Naive thymus-derived CD4-positive, alpha-beta T cell (primary cell): ENCODE measurements around the gene B3GLCT. TPM values are rescaled to one million over a fixed set of nuclear protein-coding genes. Genes with fewer than 3 reads are reported as not detected.
"Not testable (repeated sequence)": the region's sequence is repeated elsewhere in the genome, so short reads cannot be mapped to it uniquely, and the experiment has no call there.

Source experiments
- ATAC-seq: fragments of 150-1000 bp; cut with Tn5 transposase; 2 replicates; pipeline ENCODE4 v1.10.0; 2021; ENCODE audit warnings: mild to moderate bottlenecking, moderate library complexity
- CTCF ChIA-PET: fragments of 350-600 bp; sonication (Branson Sonifier 250); formaldehyde crosslinking; loops from one replicate; lab custom pipeline; 2021; ENCODE audit warnings: antibody characterized with exemption; lab: Charles Lee
- POLR2A ChIA-PET: fragments of 350-600 bp; sonication (Branson Sonifier 250); formaldehyde crosslinking; loops from one replicate; lab custom pipeline; 2021; ENCODE audit warnings: antibody characterized with exemption, inconsistent platforms; lab: Charles Lee
- DNase-seq, 9 donors: peaks; one replicate each; pipeline versions ENCODE4 v3.0.0 to v3.0.0-alpha.2; 2020 to 2022; ENCODE audit warnings: mixed read lengths in 1 of 9
- H3K27ac ChIP-seq: one replicate; pipeline ENCODE4 v1.7.0; 2013; ENCODE audit warnings: mild to moderate bottlenecking, low read depth, low read length, moderate library complexity
- H3K27me3 ChIP-seq, 2 donors: one replicate each; pipeline ENCODE4 v1.7.0; 2013; ENCODE audit warnings: low read length in 2 of 2, mild to moderate bottlenecking in 2 of 2, moderate library complexity in 2 of 2; ENCODE audit not compliant: control insufficient read depth in 2 of 2, insufficient read depth in 2 of 2
- H3K36me3 ChIP-seq, 3 experiments: 1 replicate in 2 of 3; 2 replicates in 1 of 3; pipeline ENCODE4 v1.7.0; 2013; ENCODE audit warnings: low read length in 3 of 3, mild to moderate bottlenecking in 3 of 3, moderate library complexity in 1 of 3; ENCODE audit not compliant: insufficient read depth in 3 of 3, control insufficient read depth in 2 of 3
- H3K4me1 ChIP-seq, 2 donors: one replicate each; pipeline ENCODE4 v1.7.0; 2013; ENCODE audit warnings: low read length in 2 of 2, mild to moderate bottlenecking in 2 of 2, moderate library complexity in 1 of 2; ENCODE audit not compliant: control insufficient read depth in 2 of 2, insufficient read depth in 2 of 2
- H3K4me3 ChIP-seq: 2 replicates; pipeline ENCODE4 v1.7.0; 2013; ENCODE audit warnings: mild to moderate bottlenecking, low read length
- H3K9me3 ChIP-seq, 3 experiments: 1 replicate in 2 of 3; 2 replicates in 1 of 3; pipeline ENCODE4 v1.7.0; 2013; ENCODE audit warnings: low read length in 3 of 3; ENCODE audit not compliant: control insufficient read depth in 2 of 3
- H3K27ac Mint-ChIP-seq, 9 donors: one replicate each; pipeline ENCODE4 v1.8.0; 2020 to 2022; ENCODE audit warnings: mixed read lengths in 9 of 9, mild to moderate bottlenecking in 8 of 9, moderate library complexity in 5 of 9, inconsistent platforms in 2 of 9
- H3K27me3 Mint-ChIP-seq, 5 donors: one replicate each; pipeline ENCODE4 v1.8.0; 2021 to 2022; ENCODE audit warnings: mixed read lengths in 5 of 5, mild to moderate bottlenecking in 1 of 5
- H3K36me3 Mint-ChIP-seq, 5 donors: one replicate each; pipeline ENCODE4 v1.8.0; 2020 to 2022; ENCODE audit warnings: mixed read lengths in 5 of 5, mild to moderate bottlenecking in 3 of 5, inconsistent platforms in 1 of 5
- H3K4me1 Mint-ChIP-seq, 7 donors: one replicate each; pipeline ENCODE4 v1.8.0; 2020 to 2022; ENCODE audit warnings: mixed read lengths in 7 of 7, mild to moderate bottlenecking in 3 of 7, inconsistent platforms in 1 of 7
- H3K4me3 Mint-ChIP-seq, 10 donors: one replicate each; pipeline ENCODE4 v1.8.0; 2020 to 2022; ENCODE audit warnings: mild to moderate bottlenecking in 10 of 10, mixed read lengths in 10 of 10, moderate library complexity in 6 of 10, inconsistent platforms in 2 of 10
- H3K9me3 Mint-ChIP-seq, 11 donors: one replicate each; pipeline ENCODE4 v1.8.0; 2020 to 2022; ENCODE audit warnings: mixed read lengths in 11 of 11, mild to moderate bottlenecking in 4 of 11, inconsistent platforms in 1 of 11, moderate library complexity in 1 of 11
- intact Hi-C, 2 donors: fragments of 100-400 bp; cut with micrococcal nuclease; formaldehyde crosslinking; loops; one replicate each; pipeline ENCODE4 v1.15.1; 2023
- polyA plus RNA-seq, 2 donors: library from polyadenylated mRNA; unstranded; fragments of 300-500 nt; fragmentation: Illumina TruSeq; gene quantifications; one replicate each; pipeline ENCODE4 v1.2.3, GENCODE V29; 2021
- total RNA-seq, 6 experiments: library from RNA in 5 of 6; stranded (reverse) in 5 of 6; gene quantifications; 1 replicate in 5 of 6; 2 replicates in 1 of 6; pipeline ENCODE4 v1.2.3 and lab custom pipeline; 2021 to 2026

The B3GLCT gene
- total and polyA plus RNA-seq, 7 experiments from 2014 or later, result 3.7 to 5.3 (median 4.5) TPM

DNA sequence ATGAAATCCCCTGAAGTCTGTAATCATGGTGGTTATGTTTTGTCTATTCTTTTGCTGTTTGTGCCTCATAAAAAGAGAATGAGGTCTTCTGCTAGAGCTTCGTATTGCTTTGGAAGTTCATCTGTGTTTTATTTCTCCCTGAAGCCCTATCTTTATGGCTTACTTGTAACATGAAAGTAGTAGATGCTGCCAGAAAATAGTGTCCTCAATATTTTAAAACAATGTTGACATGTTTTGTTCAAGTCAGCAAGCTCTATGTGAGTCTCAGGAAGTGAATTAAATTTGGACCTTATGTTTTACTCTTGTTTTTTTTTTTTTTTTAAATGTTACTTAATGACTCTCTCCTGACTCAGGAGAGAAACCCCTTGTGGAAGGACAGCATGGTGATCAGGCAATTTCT, 130.5 kb downstream of the B3GLCT start:
- ChIA-PET POLR2A (no interaction called here), CTCF (no interaction called here)
- H3K27ac ChIP-seq, result no peak overlapping the region
- Mint-ChIP-seq H3K4me1 (no peaks in the 10 kb centered on the region), H3K36me3 (peaks cover 0 to 56% (median 50%) of the 10 kb centered on the region in 5 donors), H3K9me3 (peaks cover 0 to 22% (median 6%) of the 10 kb centered on the region in 11 donors), H3K27ac (no peak overlapping the region), H3K4me3 (no peak overlapping the region), H3K27me3 (peaks cover 0 to 3% (median 0%) of the 10 kb centered on the region in 5 donors)
- DNase-seq (no peak), ATAC-seq (no peak)
- intact Hi-C loops, result no loop called here
- H3K27me3 ChIP-seq, result no peaks in the 10 kb centered on the region
- no peaks in the 10 kb centered on the region for H3K4me1 ChIP-seq
- H3K9me3 ChIP-seq, result no peaks in the 10 kb centered on the region
- H3K4me3 ChIP-seq, result no peak overlapping the region
- H3K36me3 ChIP-seq, result peaks cover 0 to 8% (median 0%) of the 10 kb centered on the region in 3 experiments

DNA sequence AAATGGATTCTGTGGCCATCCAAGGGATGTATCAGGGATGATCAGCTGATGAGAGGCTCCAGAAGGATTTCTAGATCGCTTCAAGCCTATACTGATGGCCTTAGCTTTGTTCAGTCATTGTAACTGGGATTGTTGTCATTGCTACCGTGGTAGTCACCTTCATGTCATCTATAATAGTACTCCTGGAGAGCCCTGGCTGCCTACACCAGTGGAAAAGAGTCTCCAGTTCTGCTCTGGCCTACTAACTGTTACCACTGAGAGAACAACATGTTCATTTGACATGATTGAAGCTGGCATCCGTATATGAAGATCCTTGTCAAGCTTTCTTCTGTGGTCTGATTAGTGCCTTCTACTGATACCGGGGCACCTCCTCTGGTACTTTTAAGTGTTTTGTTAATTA, 131.3 kb downstream of the B3GLCT start:
- no peaks in the 10 kb centered on the region for H3K27me3 ChIP-seq
- Mint-ChIP-seq H3K36me3 (peaks cover 0 to 48% (median 42%) of the 10 kb centered on the region in 5 donors), H3K9me3 (peaks cover 1 to 30% (median 10%) of the 10 kb centered on the region in 11 donors), H3K4me1 (no peaks in the 10 kb centered on the region), H3K27ac (no peak overlapping the region), H3K27me3 (peaks cover 0 to 8% (median 4%) of the 10 kb centered on the region in 5 donors), H3K4me3 (no peak overlapping the region)
- H3K36me3 ChIP-seq, result peaks cover 0 to 8% (median 0%) of the 10 kb centered on the region in 3 experiments
- ATAC-seq (no peak), DNase-seq (no peak)
- H3K4me1 ChIP-seq, result no peaks in the 10 kb centered on the region
- POLR2A ChIA-PET, result no interaction called here
- intact Hi-C loops, result no loop called here
- CTCF ChIA-PET, result no interaction called here
- H3K9me3 ChIP-seq, result no peaks in the 10 kb centered on the region
- H3K4me3 ChIP-seq, result no peak overlapping the region
- H3K27ac ChIP-seq, result no peak overlapping the region

DNA sequence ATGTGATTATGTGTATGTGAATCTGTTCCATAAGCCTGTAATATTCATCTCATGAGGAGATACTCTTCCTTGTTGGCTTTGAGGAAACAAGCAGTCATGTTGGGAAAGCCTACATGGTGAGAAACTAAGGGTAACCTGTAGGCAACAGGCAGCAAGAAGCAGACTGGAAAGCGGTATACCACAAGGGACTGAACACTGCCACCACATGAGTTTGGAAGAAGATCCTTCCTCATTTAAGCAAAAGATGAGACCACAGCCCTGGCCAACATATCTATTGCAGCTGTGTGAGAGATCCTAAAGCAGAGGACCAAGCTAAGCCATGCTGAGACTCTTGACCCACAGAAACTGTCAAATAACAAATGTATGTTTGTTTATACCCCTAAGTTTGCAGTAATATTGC, 134.8 kb downstream of the B3GLCT start:
- intact Hi-C loops, result no loop called here
- no peak overlapping the region for H3K4me3 Mint-ChIP-seq
- POLR2A ChIA-PET, result no interaction called here

DNA sequence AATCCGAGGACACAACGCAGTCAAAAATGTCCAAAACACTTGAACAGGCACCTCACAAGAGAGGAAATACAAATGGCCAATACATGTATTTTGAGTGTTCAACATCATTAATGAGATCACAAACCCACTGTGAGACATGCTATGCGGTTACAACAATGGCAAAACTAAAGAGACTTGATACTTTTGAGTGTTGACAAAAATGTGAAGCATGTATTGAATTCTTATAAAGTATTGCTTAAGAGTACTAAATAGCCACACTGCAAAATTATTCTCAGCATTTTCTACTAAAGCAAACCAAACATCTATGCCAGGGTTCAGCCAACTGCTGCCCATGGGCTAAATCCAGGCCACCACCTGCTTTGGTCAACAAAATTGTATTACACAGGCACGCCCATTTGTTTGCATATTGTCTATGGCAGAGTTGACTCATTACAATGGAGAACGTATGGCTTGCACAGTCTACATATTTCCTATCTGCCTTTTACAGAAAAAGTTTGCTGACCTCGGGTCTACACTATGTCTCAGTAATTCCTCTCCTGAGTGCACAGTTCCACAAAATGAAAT, 135.3 kb downstream of the B3GLCT start:
- Mint-ChIP-seq H3K9me3 (peaks cover 4 to 56% (median 24%) of the 10 kb centered on the region in 11 donors), H3K4me3 (no peak overlapping the region), H3K27me3 (peaks cover 0 to 13% (median 9%) of the 10 kb centered on the region in 5 donors), H3K4me1 (no peaks in the 10 kb centered on the region), H3K36me3 (peaks cover 0 to 16% (median 11%) of the 10 kb centered on the region in 5 donors), H3K27ac (no peak overlapping the region)
- no peaks in the 10 kb centered on the region for H3K36me3 ChIP-seq
- H3K4me1 ChIP-seq, result no peaks in the 10 kb centered on the region
- POLR2A ChIA-PET, result no interaction called here
- ATAC-seq (no peak), DNase-seq (no peak)
- H3K4me3 ChIP-seq, result no peak overlapping the region
- no peaks in the 10 kb centered on the region for H3K9me3 ChIP-seq
- intact Hi-C loops, result no loop called here
- H3K27me3 ChIP-seq, result no peaks in the 10 kb centered on the region
- H3K27ac ChIP-seq, result no peak overlapping the region
- CTCF ChIA-PET, result no interaction called here

More for the DNA sequence above, 134.8 kb downstream of the B3GLCT start:
- Histone ChIP-seq H3K9me3 (no peaks in the 10 kb centered on the region), H3K4me1 (no peaks in the 10 kb centered on the region), H3K27ac (no peak overlapping the region), H3K27me3 (no peaks in the 10 kb centered on the region), H3K36me3 (peaks cover 0 to under 1% (median 0%) of the 10 kb centered on the region in 3 experiments), H3K4me3 (no peak overlapping the region)
- ATAC-seq (no peak), DNase-seq (no peak)
- no peak overlapping the region for H3K27ac Mint-ChIP-seq
- peaks cover 0 to 13% (median 9%) of the 10 kb centered on the region in 5 donors for H3K27me3 Mint-ChIP-seq
- CTCF ChIA-PET, result no interaction called here
- H3K36me3 Mint-ChIP-seq, result peaks cover 0 to 20% (median 14%) of the 10 kb centered on the region in 5 donors
- peaks cover 4 to 56% (median 24%) of the 10 kb centered on the region in 11 donors for H3K9me3 Mint-ChIP-seq
- no peaks in the 10 kb centered on the region for H3K4me1 Mint-ChIP-seq

DNA sequence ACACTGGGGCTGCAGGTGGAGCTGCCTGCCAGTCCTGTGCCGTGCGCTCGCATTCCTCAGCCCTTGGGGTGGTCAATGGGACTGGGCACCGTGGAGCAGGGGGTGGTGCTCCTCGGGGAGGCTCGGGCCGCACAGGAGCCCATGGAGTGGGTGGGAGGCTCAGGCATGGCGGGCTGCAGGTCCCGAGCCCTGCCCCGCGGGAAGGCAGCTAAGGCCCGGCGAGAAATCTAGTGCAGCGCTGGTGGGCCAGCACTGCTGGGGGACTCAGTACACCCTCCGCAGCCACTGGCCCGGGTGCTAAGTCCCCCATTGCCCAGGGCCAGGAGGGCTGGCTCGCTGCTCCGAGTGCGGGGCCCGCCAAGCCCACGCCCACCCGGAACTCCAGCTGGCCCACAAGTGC, 139.8 kb downstream of the B3GLCT start:
- Mint-ChIP-seq H3K9me3 (peaks cover 7 to 47% (median 21%) of the 10 kb centered on the region in 11 donors), H3K27me3 (peaks cover 0 to 18% (median 9%) of the 10 kb centered on the region in 5 donors)
- CTCF ChIA-PET, H3K9me3 ChIP-seq, H3K36me3 Mint-ChIP-seq, H3K4me3 ChIP-seq, POLR2A ChIA-PET, DNase-seq, H3K27me3 ChIP-seq, H3K27ac ChIP-seq, H3K4me1 Mint-ChIP-seq, intact Hi-C loops, H3K4me3 Mint-ChIP-seq, ATAC-seq, H3K4me1 ChIP-seq, H3K36me3 ChIP-seq, H3K27ac Mint-ChIP-seq: not testable (repeated sequence)

DNA sequence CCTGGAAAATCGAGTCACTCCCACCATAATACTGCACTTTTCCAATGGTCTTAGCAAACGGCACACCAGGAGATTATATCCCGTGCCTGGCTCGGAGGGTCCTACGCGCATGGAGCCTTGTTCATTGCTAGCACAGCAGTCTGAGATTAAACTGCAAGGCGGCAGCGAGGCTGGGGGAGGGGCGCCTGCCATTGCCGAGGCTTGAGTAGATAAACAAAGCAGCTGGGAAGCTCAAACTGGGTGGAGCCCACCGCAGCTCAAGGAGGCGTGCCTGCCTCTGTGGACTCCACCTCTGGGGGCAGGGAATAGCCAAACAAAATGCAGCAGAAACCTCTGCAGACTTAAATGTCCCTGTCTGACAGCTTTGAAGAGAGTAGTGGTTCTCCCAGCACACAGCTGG, 141.1 kb downstream of the B3GLCT start:
- CTCF ChIA-PET, POLR2A ChIA-PET, H3K36me3 Mint-ChIP-seq, intact Hi-C loops, H3K36me3 ChIP-seq, ATAC-seq, DNase-seq, H3K27ac ChIP-seq, H3K9me3 ChIP-seq, H3K4me1 ChIP-seq, H3K27me3 ChIP-seq, H3K4me3 ChIP-seq, H3K4me3 Mint-ChIP-seq, H3K27ac Mint-ChIP-seq, H3K4me1 Mint-ChIP-seq: not testable (repeated sequence)
- peaks cover 5 to 35% (median 18%) of the 10 kb centered on the region in 11 donors for H3K9me3 Mint-ChIP-seq
- H3K27me3 Mint-ChIP-seq, result peaks cover 0 to 11% (median 9%) of the 10 kb centered on the region in 5 donors

DNA sequence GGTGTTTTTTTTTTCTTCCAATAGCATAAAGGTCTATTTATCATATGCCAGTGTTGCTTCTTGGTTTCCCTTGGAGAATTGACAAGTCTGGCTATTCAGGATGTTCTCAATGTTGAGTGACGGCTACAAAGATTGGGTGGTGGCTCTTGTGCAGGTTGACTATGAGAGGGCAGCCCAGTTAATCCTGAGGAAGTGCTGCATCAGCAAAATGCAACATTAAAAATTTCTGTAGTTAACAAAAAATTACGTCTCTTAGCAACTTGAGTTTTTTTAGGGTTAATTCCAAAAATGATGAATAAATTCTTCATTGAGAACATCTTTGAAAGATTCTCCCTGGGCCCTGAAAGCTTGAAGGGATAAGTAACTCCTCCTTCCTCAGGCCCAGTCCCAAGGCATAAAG, 147.1 kb downstream of the B3GLCT start:
- Histone ChIP-seq H3K4me3 (no peak overlapping the region), H3K36me3 (no peaks in the 10 kb centered on the region), H3K27ac (no peak overlapping the region), H3K27me3 (no peaks in the 10 kb centered on the region), H3K9me3 (no peaks in the 10 kb centered on the region), H3K4me1 (no peaks in the 10 kb centered on the region)
- Mint-ChIP-seq H3K9me3 (peaks cover 0 to 13% (median 2%) of the 10 kb centered on the region in 11 donors), H3K4me3 (no peak overlapping the region), H3K36me3 (no peaks in the 10 kb centered on the region), H3K27ac (no peak overlapping the region), H3K4me1 (no peaks in the 10 kb centered on the region), H3K27me3 (peaks cover 4 to 21% (median 15%) of the 10 kb centered on the region in 5 donors)
- DNase-seq (no peak), ATAC-seq (no peak)
- CTCF ChIA-PET, result no interaction called here
- intact Hi-C loops, result no loop called here
- POLR2A ChIA-PET, result no interaction called here
